Measurements from ENCODE around the gene DGUOK.
A peak's percentile ranks its signal among the peaks of the same experiment; 100 is the strongest.
"Not testable (repeated sequence)": the region's sequence is repeated elsewhere in the genome, so short reads cannot be mapped to it uniquely, and the experiment has no call there.

The DGUOK gene

GRCh38 chr2:73926493-73927327, at the start of gene DGUOK:
DGUOK (plus strand) TSS chr2:73926880; CDS start chr2:73926911, 31 bp downstream.
- peak; percentile 80 to 91 (median 91) for DNase-seq (ENCODE audit: low read depth in 3 of 3, low spot score in 1 of 3)

- DNase-seq (ENCODE audit: low read depth in 3 of 3, low spot score in 1 of 3): no peak
Observed at GRCh38 chr2:73877071-73877802, 49.4 kb upstream of the DGUOK start.

DNA sequence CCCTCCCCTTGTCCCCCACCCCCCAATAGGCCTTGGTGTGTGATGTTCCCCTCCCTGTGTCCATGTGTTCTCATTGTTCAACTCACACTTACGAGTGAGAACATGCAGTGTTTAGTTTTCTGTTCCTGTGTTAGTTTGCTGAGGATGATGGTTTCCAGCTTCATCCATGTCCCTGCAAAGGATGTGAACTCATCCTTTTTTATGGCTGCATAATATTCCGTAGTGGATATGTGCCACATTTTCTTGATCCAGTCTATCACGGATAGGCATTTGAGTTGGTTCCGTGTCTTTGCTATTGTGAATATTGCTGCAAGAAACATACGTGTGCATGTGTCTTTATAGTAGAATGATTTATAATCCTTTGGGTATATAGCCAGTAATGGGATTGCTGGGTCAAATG, 48.7 kb upstream of the DGUOK start:
- not testable (repeated sequence) for DNase-seq (ENCODE audit: low read depth in 3 of 3, low spot score in 1 of 3)

- DNase-seq (ENCODE audit: low read depth in 3 of 3, low spot score in 1 of 3): no peak
Observed at GRCh38 chr2:73885406-73885805, 41.3 kb upstream of the DGUOK start.

DNA sequence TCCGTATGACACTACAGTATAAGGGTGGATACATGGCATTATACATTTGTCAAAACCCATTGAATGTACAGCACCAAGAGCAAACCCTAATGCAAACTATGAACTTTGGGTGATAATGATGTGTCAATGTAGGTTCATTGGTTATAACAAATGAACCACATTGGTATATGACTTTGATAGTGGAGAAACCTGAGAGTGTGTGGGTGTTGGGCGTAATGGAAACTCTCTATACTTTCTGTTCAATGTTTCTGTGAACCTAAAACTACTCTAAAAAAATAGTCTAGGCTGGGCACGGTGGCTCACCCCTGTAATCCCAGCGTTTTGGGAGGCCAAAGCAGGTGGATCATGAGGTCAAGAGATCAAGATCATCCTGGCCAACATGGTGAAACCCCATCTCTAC, 40.3 kb upstream of the DGUOK start:
- no peak for DNase-seq (ENCODE audit: low read depth in 3 of 3, low spot score in 1 of 3)

DNA sequence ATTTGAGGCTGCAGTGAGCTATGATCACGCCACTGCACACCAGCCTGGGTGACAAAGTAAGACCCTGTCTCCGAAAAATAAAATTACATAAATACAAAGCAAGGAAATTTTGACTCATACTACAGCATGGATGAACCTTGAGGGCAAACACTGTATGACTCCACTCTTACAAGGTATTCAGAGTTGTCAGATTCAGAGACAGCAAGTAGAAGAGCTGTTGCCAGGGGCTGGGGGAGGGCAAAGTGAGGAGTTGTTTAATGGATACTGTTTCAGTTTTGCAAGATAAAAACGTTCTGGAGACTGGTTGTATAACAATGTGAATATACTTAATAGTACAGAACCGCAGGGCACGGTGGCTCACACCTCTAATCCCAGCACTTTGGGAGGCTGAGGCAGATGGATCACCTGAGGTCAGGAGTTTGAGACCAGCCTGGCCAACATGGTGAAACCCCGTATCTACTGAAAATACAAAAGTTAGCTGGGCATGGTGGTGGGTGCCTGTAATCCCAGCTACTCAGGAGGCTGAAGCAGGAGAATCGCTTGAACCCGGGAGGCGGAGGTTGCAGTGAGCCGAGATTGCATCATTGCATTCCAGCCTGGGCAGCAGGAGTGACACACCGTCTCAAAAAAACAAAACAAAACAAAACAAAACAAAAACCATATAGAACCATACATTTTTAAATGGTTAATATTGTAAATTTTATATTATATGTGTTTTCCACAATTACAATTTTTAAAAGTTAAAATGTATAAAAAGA, 38.9 kb upstream of the DGUOK start:
- DNase-seq (ENCODE audit: low read depth in 3 of 3, low spot score in 1 of 3): not testable (repeated sequence)

GRCh38 chr2:73888388-73888787, 38.3 kb upstream of the DGUOK start:
- no peak for DNase-seq (ENCODE audit: low read depth in 3 of 3, low spot score in 1 of 3)

- DNase-seq (ENCODE audit: low read depth in 3 of 3, low spot score in 1 of 3): no peak
Observed at GRCh38 chr2:73889206-73889605, 37.5 kb upstream of the DGUOK start.

DNA sequence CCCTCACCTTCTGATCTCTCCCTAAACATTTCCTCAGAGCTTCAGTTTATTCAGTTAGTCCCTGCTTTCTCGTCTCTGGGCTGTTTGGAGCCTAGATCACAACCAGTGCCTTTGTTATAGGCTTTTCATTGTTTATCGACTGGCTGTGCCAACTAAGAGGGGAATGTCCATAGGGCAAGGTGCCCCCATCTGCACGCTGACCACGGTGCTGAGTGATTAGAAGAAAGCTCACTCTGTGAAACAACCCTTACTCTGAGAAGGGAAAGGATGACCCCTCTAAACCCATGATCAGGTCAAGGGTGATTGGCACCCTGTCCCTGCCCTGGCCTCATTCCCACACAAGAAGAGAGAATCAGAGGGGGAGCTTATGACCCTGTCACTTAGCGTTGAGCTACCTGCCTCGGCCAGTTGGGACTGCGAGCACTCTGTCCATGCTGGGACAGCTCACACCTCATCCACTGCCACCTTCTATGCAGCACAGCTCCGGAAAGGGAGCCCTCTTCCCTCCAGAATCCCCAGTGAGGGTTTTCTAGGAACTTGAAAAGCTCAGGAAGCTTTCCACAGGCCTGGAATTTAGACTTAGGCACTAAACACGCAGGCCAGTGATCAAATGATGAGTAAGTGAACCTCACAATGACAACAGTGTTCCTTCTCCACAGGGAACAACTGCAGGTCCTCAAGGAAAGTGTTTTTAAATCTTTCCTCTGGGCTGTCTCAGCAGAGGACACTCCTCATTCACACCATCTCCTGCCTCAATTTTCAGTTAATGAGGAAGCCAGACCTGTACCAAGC, 36.2 kb upstream of the DGUOK start:
- DNase-seq (ENCODE audit: low read depth in 3 of 3, low spot score in 1 of 3): no peak

DNA sequence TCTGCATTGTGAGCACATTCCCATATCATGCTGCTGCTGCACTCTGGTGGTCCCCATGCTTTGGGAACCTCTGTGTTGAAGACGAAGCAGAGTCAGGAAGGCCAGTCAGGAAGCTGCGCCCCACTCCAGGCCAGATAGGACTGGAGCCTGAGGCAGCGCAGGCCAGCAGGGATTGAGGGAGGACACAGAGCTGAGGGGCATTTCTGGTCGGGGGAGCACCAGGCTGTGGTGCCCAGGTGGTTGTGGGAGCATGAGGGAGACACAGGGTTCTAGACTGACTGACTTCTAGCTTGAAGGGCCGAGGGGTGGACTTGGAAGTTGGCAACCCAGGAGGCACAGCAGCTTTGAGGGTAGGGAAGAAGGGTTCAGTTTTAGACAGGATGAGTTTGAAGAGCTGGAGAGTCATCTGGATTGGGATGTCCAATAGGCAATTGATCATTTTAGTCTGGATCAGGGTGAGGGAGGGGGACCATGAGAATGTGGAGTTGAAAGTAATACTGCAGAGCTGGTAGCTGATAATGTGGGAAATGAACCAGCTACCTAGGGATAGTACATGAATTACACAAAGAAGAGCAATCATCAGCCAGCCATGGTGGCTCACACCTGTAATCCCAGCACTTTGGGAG, 35.3 kb upstream of the DGUOK start:
- DNase-seq (ENCODE audit: low read depth in 3 of 3, low spot score in 1 of 3): no peak

- no peak for DNase-seq (ENCODE audit: low read depth in 3 of 3, low spot score in 1 of 3)
Observed at GRCh38 chr2:73892631-73893329, 33.9 kb upstream of the DGUOK start, which contains the start of gene ACTG2. ACTG2 (plus strand) TSS chr2:73893008; CDS start chr2:73901312, 8,304 bp downstream.

DNA sequence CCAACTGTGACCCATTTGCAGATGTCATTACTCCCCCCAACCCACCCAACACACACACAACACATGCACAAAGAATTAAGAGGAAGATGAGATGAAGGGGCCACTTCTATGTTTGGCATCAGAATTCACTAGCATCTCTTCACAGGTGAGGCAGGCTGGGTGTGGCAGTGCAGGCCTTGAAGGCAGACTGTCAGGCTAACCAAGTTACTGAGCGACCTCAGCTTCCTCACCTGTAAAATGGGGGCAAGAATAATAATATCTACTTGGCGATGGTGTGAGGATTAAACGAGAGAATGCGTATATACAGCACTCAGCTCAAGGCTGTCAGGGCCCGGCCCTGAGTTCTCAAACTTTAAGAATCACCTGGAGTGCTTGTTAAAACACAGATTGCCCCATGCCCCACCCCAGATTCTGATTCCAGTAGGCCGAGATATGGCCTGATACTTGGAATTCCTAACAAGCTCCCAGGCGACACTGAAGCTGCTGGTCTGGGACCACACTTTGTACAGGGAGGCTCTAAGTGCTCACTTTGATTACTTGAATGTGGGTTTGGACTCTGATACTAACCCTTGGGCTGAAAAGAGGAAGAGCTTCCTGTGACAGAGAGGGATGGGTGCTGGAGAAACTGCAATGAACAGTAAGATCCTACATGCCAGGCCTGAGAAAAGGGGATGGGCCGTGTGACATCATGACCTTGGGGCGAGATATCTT, 32.8 kb upstream of the DGUOK start:
- DNase-seq (ENCODE audit: low read depth in 3 of 3, low spot score in 1 of 3): no peak

GRCh38 chr2:73894475-73894850, 32.2 kb upstream of the DGUOK start:
- DNase-seq (ENCODE audit: low read depth in 3 of 3, low spot score in 1 of 3): no peak

GRCh38 chr2:73894877-73895276, 31.8 kb upstream of the DGUOK start:
- DNase-seq (ENCODE audit: low read depth in 3 of 3, low spot score in 1 of 3): no peak

DNA sequence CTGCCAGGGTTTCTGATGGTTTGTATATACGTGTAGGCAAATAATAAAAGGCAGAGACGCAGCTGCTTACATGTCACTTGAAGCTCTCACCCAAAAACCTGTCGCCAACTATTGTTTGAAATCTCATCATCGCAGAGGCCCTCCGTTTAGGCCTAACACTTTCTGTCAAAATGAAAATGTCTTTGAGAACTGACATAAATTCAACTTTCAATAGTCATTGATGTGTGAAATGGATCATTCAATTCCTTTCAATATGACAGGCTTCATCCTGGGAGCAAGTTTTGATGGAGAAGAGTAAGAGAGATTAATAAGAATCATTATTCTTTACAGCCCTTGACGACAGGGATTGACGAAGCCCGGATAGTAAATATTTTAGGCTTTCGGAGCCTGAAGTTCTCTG, 31.2 kb upstream of the DGUOK start:
- no peak for DNase-seq (ENCODE audit: low read depth in 3 of 3, low spot score in 1 of 3)

DNA sequence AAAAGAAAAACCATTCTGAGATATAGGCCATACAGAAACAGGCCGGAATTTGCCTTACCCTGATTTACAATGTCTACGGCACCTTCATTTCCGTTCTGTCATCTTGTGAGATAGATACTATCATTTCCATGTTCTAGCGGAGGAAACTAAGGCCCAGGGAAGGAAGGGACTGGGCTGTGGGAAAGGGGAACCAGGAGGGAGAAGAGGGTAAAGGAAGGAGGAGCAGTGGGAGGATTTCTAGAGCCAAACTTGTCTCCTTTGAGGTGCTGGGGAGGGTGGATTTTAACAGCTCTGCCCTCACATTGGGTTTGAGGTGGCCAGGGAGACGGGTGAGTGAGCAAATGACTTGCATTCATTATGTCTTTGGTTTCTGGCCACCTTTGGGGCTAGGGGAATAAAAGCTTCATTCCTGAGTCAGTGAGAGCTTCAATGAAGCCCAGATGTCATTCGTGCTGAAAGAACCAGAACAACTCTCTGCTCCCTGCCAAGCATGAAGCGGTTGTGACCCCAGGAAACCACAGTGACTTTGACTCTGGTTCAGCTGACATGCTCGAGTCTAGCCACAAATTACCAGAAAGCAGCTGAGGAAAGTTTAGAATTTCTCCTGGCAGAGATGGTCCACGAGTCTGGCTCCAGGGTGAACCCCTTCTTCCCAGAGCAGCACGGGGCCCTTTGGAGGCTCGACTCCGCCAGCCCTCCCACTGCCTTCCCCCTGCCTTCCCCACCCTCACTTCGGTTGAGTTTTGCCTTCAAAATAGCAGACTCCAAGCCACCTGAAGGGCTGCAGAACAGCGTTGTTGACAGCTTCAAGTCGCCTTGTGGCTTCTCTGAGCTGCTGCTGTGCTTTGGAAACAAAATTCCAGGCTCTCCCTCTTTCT, 30.1 kb upstream of the DGUOK start:
- no peak for DNase-seq (ENCODE audit: low read depth in 3 of 3, low spot score in 1 of 3)

- no peak for DNase-seq (ENCODE audit: low read depth in 3 of 3, low spot score in 1 of 3)
Observed at GRCh38 chr2:73897240-73897583, 29.5 kb upstream of the DGUOK start.

DNA sequence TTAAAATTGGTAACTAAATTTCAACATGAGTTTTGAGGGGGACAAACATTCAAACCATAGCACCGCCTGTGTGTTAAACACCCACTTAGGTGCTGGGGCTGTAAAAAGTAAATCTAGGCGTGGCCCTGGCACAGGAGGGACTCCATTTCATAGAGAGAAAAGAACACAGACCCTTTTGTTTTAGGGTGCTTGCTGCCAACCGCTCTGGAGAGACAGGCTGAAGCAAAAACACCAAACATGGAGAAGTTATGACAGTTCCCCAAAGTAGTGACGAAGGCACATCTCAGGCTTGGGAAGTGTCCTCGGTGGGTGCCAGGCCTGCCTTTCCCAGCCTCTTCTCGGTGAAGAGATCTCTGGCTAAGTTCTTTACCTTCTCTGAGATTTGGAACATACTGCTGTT, 28.7 kb upstream of the DGUOK start:
- no peak for DNase-seq (ENCODE audit: low read depth in 3 of 3, low spot score in 1 of 3)
